HG03159 (cell line): Measurements from ENCODE around the gene SMTN.
A peak's percentile ranks its signal among the peaks of the same experiment; 100 is the strongest.
"Not testable (repeated sequence)": the region's sequence is repeated elsewhere in the genome, so short reads cannot be mapped to it uniquely, and the experiment has no call there.

ENCODE experiments used
- ATAC-seq: cut with Tn5 transposase; IDR thresholded peaks from one replicate; pipeline ENCODE4 v1.9.1; 2021; ENCODE audit warnings: mild to moderate bottlenecking, moderate library complexity; ENCODE audit not compliant: unreplicated experiment

The SMTN gene

DNA sequence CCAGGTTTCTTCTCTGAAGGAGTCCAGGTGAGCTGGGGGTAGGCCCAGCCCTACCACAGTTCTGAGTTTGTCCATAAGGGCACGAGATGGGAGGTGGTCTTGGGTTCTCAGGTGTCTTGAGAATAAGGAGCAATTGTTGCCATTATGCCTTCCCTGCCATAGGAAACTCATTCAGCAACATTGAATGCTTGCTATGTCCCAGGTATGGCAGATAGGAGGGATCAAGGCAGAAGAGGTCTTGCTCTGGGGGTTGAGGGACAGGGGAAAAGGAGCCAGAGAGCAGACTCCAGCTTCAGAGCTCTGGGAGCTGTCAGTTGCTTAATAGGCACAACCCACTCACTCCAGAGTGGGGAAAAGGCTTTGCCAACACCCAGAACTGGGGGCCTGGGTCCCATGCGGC is 22.0 kb downstream of the SMTN start:
- ATAC-seq: no peak

- ATAC-seq: no peak
These were observed 23.0 kb downstream of the SMTN start for GRCh38 chr22:31103899-31104694.

DNA sequence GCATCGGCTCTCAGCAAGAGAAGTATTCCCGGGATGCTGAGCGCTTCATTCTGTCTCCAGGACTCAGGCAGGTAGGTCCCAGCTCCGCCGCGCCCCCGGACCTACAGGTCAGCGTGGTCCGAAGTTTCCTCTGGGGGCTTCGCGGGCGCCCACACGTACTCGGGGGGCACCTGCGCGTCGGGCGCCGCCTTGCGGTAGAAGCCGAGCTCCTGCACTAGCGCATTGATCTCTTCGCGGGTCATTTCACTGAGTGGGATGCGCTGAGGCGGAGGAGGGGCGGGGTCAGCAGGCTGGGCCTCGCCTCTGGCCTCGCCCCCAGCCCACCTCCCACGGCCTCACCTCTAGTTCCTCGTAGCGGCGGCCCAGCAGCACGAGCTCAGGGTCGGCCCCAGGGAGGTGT is 23.8 kb downstream of the SMTN start:
- no peak for ATAC-seq

GRCh38 chr22:31105282-31105929 is 24.3 kb downstream of the SMTN start:
- no peak for ATAC-seq

GRCh38 chr22:31106001-31106571 is 25.0 kb downstream of the SMTN start:
- ATAC-seq: no peak

DNA sequence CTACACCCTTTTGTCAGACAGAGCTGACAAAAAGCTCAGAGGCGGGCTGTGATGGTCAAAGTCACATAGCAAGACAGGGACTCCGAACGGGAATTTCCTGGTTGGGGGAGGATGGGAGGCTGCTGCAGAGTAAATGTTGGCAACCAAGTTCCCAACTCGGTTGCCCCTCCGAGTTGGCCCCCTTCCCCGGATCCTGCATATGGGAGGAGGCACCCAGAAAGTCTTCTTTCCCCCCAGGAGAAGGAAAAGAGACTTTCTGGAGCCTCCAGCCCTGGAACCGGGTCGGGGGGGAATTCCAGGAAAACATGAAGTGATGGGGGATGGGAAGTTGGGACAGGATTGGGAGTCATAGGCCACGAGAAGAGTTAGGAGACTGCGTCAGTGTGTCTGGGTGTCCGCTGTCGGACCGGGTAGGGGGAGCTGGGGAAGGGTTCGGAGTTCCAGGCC is 25.6 kb downstream of the SMTN start:
- ATAC-seq: no peak

DNA sequence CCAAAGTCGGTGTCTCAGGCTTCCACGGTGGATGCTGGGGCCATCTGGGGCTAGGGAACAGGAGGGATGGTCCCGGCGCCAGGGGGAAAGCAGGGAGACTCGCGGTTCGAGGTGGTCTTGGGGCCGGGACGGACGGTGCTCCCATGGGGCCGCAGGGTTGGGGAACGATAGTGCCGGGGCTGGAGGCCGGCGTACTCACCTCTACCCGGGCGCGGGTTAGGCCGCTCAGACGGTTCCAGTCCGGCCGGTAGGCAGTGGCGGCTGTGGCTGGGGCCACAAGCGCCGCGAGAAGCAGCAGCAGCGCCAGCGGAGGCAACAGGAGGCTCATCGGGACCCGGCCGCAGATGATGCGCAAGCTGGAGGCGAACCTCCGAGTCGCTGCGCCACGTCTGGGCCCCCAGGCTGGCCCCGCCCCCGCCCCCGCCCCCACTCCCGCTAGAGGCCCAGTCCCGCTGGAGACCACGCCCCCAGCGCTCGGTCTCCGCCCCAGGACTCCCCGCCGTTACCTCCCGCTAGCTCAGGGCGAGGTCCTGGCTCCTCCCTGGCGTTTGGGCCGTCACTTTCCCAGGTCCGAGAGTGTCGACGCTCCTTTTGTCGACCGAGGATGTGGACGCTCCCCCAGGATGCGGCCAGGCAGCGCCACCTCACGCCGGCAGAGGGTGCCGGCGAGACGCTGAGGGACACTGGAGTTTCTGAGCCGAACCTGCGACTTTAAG is 26.2 kb downstream of the SMTN start, which contains the start of gene SELENOM:
TSS of gene SELENOM (minus strand) at position 391 of the 716 bp plus-strand sequence. CDS start at position 328, 63 bp downstream.
- ATAC-seq: peak; percentile 87

GRCh38 chr22:31107894-31108218 is 26.7 kb downstream of the SMTN start:
- peak; percentile 27 for ATAC-seq

DNA sequence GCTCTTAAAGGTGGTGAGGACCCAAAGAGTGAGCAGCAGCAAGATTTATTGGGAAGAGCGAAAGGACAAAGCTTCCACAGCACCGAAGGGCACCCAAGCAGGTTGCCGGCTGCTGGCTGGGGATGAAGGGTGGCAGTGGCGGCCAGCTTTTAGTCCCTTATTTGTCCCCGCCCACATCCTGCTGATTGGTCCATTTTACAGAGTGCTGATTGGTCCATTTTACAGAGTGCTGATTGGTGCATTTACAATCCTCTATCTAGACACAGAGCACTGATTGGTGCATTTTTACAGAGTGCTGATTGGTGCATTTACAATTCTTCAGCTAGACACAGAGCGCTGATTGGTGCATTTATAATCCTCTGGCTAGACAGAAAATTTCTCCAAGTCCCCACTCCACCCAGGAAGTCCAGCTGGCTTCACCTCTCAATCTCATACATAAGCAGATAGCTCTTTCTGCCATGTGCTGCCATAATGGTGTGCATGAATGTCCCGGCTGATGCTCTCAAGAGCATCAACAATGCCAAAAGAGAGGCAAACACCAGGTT is 31.5 kb downstream of the SMTN start:
- ATAC-seq: not testable (repeated sequence)

DNA sequence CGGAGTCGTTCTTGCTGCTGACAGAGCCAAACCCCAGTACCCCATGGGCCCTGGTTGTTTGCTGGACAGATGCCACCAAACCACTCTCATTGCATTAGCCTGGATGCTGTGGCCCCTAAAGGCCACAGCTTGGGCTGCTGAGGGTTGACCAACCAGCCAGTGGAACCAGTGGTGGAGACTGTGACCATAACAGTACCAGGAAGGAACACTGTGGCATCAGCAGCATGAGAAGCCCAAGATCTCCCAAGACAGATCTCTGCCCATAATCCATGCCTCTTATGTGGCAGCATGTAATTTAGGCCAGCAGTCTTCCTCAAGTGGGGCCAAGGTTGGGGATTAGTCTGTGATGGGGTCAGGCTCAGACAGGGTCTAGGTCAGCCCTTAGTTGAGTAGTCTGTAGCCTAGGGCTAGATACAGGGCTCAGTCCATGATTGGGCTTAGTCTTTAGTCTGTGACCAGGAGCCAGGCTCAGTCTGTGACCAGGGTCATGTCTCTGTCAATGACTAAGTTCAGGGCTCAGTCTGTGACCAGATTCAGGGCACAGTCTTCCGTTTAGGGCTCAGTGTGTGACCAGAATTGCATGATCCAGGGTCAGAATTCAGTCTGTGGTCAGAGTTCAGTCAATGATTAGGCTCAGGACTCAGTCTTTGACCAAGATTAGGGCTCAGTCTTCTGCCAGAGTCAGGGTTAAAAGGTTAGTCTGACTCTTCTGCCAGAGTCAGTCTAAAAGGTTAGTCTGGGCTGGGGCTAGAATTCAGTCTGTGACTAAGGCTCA is 37.1 kb downstream of the SMTN start:
- ATAC-seq: no peak

DNA sequence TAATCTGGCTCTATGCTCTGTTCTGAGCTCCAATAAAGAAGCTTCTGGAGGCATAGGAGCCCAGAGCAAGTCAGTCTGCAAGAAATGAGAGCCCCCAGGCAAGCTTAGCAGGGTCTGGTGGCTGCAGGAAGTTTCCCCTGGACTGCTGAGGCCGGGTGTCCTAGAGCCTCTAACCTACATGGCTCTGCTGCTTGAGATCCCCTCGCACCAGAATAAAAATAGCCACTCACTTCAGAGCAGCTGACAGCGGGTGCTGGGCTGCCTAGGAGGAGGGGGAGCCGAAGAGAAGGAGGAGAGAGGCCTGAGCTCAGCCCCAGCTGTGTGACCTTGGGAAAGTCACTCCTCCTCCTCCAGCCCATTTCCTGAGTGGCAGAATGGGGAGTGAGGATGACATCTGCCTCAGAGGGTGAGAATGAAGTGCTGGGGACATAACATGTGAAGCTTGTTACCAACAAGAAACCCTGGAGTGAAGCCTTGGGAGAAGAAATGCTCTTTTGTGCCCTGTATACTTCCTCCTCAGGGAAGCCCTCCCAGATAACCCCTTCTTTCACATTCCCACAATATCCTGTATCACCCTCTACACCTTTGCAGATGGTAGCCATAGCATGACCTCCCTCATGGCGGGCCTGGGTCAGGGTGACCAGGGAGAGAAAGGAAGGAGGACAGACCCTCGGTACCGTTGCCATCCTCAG is 38.1 kb downstream of the SMTN start:
- no peak for ATAC-seq

- ATAC-seq: no peak
These were observed 39.1 kb downstream of the SMTN start for GRCh38 chr22:31120230-31120629.

DNA sequence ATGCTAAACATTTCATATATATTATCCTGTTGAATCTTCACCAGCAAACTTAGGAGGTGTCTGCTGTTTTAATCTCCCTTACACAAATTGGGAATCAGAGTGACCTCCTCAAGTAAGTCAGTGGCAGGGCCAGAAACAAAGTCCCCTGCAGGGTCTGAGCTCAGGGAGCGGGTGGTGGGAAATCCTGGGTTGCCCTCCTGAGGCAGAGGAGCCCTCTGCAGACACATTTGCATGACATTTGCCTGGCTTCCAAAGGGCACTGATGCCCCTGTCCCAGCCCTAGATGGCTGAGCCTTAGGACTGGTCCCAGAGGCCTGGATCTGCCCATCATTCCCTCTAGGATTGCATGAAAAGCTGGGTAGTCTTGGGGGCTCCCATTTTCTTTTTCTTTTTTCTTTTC is 39.5 kb downstream of the SMTN start:
- ATAC-seq: no peak

DNA sequence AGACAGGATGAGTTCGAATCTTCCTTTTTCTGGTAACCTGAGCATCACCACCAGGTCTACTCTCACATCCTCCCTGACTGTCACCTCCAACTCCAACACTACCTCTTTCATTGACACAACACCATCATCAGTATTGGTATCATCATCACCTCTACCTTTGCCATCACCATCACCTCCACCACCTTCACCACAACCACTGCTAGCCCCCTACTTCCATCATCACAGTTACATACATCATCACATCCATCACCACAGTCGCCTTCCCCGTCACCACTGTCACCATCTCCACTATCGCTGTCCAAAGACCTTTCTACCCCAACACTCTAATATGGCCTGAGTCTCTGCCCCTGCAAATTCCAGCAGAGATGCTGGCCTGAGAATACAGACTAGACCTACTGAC is 40.3 kb downstream of the SMTN start:
- ATAC-seq: no peak

DNA sequence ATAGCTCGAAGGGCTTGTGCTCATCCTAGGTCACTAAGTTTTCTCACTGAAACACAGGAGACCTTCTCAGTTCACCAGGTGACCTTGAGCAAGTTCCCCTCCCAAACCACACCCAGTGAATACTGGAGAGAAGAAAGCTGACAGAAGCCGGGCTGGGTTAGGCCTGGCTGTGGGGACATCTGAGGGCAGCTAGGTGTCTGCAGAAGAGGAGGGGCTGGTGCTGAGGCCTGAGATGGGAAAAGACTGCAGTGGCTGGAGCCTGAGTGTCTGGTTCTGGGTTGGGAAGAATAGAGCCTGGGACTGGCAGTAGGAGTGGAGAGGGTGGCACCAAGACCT is 41.0 kb downstream of the SMTN start:
- ATAC-seq: no peak

- no peak for ATAC-seq
These were observed 41.6 kb downstream of the SMTN start, which contains the start of gene INPP5J for GRCh38 chr22:31122532-31123291. Gene INPP5J, plus strand, starts transcription at chr22:31122966. Its CDS starts 49 bp downstream, at chr22:31123015.

DNA sequence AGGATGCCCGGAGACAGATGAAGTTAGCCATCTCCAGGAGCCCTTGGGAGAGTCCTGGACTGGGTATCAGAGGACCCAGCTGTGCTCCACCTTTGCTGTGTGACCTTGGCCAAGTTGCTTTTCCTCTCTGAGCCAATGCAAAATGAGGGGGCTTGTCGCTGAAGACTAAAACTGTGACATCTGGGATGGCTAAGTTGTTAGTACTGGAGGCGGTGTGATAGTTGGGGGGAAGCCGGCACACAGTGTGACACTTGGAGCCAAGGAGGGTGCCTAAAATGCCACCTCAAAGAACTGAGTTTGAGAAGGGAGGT is 42.1 kb downstream of the SMTN start:
- no peak for ATAC-seq

DNA sequence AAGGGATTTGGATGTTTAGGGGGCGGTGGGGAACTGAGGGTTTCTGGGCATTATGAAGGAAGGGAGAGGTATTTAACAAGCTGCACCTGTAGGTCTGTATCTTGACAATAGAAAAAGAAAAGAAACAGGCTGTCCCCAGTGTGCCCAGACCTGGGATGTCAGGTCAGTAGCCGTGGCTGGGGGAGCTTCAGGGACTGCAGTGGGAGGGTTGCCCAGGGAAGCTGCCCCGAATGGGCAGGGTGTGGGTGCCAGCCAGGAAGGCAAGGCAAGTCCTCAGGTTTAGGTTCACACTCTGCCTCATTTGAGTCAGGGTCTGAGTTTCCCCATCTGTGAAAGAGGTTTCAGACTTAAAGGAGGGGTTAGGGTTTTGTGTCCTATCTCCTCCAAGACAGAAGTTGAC is 43.2 kb downstream of the SMTN start:
- no peak for ATAC-seq

DNA sequence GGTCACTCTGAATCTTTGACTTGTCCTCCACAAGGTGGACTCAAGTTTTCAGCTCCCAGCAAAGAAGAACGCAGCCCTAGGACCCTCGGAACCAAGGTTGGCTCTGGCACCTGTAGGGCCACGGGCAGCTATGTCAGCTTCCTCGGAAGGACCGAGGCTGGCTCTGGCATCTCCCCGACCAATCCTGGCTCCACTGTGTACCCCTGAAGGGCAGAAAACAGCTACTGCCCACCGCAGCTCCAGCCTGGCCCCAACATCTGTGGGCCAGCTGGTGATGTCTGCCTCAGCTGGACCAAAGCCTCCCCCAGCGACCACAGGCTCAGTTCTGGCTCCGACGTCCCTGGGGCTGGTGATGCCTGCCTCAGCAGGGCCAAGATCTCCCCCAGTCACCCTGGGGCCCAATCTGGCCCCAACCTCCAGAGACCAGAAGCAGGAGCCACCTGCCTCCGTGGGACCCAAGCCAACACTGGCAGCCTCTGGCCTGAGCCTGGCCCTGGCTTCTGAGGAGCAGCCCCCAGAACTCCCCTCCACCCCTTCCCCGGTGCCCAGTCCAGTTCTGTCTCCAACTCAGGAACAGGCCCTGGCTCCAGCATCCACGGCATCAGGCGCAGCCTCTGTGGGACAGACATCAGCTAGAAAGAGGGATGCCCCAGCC is 43.8 kb downstream of the SMTN start:
- ATAC-seq: no peak
